Chondrocyte (in vitro differentiated cells): ENCODE data around the gene SOX9. TPM values are rescaled to one million over a fixed set of nuclear protein-coding genes. Genes with fewer than 3 reads are reported as not detected.

Experiments used
- DNase-seq: peaks from one replicate; pipeline ENCODE4 v3.0.0; 2021; ENCODE audit warnings: mixed read lengths, low spot score
- H3K27ac Mint-ChIP-seq: one replicate; pipeline ENCODE4 v1.8.0; 2021; ENCODE audit warnings: mild to moderate bottlenecking, moderate library complexity, mixed read lengths; ENCODE audit not compliant: unreplicated experiment
- H3K27me3 Mint-ChIP-seq: 2 replicates; pipeline ENCODE4 v1.8.0; 2021; ENCODE audit warnings: low read depth, mixed read lengths
- H3K36me3 Mint-ChIP-seq: 2 replicates; pipeline ENCODE4 v1.8.0; 2021; ENCODE audit warnings: low read depth, mixed read lengths
- H3K4me1 Mint-ChIP-seq: 2 replicates; pipeline ENCODE4 v1.8.0; 2021; ENCODE audit warnings: low read depth, mild to moderate bottlenecking, mixed read lengths
- H3K4me3 Mint-ChIP-seq: one replicate; pipeline ENCODE4 v1.8.0; 2021; ENCODE audit warnings: mild to moderate bottlenecking, moderate library complexity, mixed read lengths; ENCODE audit not compliant: unreplicated experiment
- H3K9me3 Mint-ChIP-seq: 2 replicates; pipeline ENCODE4 v1.8.0; 2021; ENCODE audit warnings: low read depth, mixed read lengths
- CTCF ChIP-seq: fragments of 200-600 bp; sonication (generic); IDR thresholded peaks from 2 replicates; pipeline ENCODE4 v1.5.0; 2021; ENCODE audit warnings: antibody characterized with exemption, mild to moderate bottlenecking, moderate library complexity
- total RNA-seq: library from RNA; stranded (reverse); gene quantifications from 3 replicates; pipeline ENCODE4 v1.2.1, GENCODE V29; 2021

SOX9 gene
- total RNA-seq, 1 donor from 2014 or later, result 9.5 TPM

GRCh38 chr17:72093707-72094106 lies 27.1 kb upstream of the SOX9 start:
- peaks cover 3% of the 10 kb centered on the region for H3K9me3 Mint-ChIP-seq
- no peaks in the 10 kb centered on the region for H3K27me3 Mint-ChIP-seq
- no peak for TF ChIP-seq CTCF
- H3K27ac Mint-ChIP-seq, result no peak overlapping the region
- H3K36me3 Mint-ChIP-seq, result no peaks in the 10 kb centered on the region
- H3K4me1 Mint-ChIP-seq, result peaks cover 27% of the 10 kb centered on the region
- DNase-seq, result no peak
- no peak overlapping the region for H3K4me3 Mint-ChIP-seq

GRCh38 chr17:72095316-72095715 lies 25.5 kb upstream of the SOX9 start:
- Mint-ChIP-seq H3K27me3 (no peaks in the 10 kb centered on the region), H3K27ac (no peak overlapping the region), H3K9me3 (peaks cover 3% of the 10 kb centered on the region), H3K36me3 (no peaks in the 10 kb centered on the region), H3K4me3 (no peak overlapping the region), H3K4me1 (peaks cover 11% of the 10 kb centered on the region)
- no peak for TF ChIP-seq CTCF
- no peak for DNase-seq

- H3K4me3 Mint-ChIP-seq, result no peak overlapping the region
- H3K27me3 Mint-ChIP-seq, result no peaks in the 10 kb centered on the region
- no peak for DNase-seq
These were observed 23.7 kb upstream of the SOX9 start for GRCh38 chr17:72097144-72097543.

GRCh38 chr17:72099919-72100318 lies 20.9 kb upstream of the SOX9 start:
- Mint-ChIP-seq H3K4me3 (no peak overlapping the region), H3K27me3 (no peaks in the 10 kb centered on the region), H3K27ac (no peak overlapping the region), H3K4me1 (peaks cover 6% of the 10 kb centered on the region), H3K9me3 (no peaks in the 10 kb centered on the region), H3K36me3 (peaks cover 1% of the 10 kb centered on the region)
- TF ChIP-seq CTCF, result no peak
- no peak for DNase-seq

More at GRCh38 chr17:72097144-72097543, 23.7 kb upstream of the SOX9 start:
- no peak for TF ChIP-seq CTCF
- Mint-ChIP-seq H3K9me3 (no peaks in the 10 kb centered on the region), H3K36me3 (no peaks in the 10 kb centered on the region), H3K27ac (no peak overlapping the region), H3K4me1 (no peaks in the 10 kb centered on the region)

- H3K27ac Mint-ChIP-seq, result no peak overlapping the region
- H3K9me3 Mint-ChIP-seq, result no peaks in the 10 kb centered on the region
- DNase-seq, result no peak
- H3K36me3 Mint-ChIP-seq, result peaks cover 1% of the 10 kb centered on the region
- H3K4me1 Mint-ChIP-seq, result peaks cover 8% of the 10 kb centered on the region
- H3K4me3 Mint-ChIP-seq, result no peak overlapping the region
- no peak for TF ChIP-seq CTCF
- H3K27me3 Mint-ChIP-seq, result no peaks in the 10 kb centered on the region
These were observed 20.4 kb upstream of the SOX9 start for GRCh38 chr17:72100470-72100869.
